WTC11 (cell line): ENCODE data around the gene WNK2. TPM values are rescaled to one million over a fixed set of nuclear protein-coding genes. Genes with fewer than 3 reads are reported as not detected.

Experiments
- ATAC-seq: fragments of 200-7000 bp; cut with Tn5 transposase; 2 replicates; pipeline ENCODE4 v1.10.0; 2021; ENCODE audit warnings: mild to moderate bottlenecking, moderate library complexity
- CTCF ChIA-PET: fragments of 300-600 bp; sonication (Branson Sonifier 250); formaldehyde crosslinking; loops from one replicate; lab custom pipeline; 2021; ENCODE audit warnings: antibody characterized with exemption; lab: Charles Lee
- POLR2A ChIA-PET: fragments of 350-600 bp; sonication (Branson Sonifier 250); formaldehyde crosslinking; loops from one replicate; lab custom pipeline; 2021; ENCODE audit warnings: antibody characterized with exemption; lab: Charles Lee
- DNase-seq: peaks from one replicate; pipeline ENCODE4 v3.0.0; 2021; ENCODE audit warnings: low spot score
- H3K27ac Mint-ChIP-seq: 2 replicates; pipeline ENCODE4 v1.8.0; 2021; ENCODE audit warnings: mixed read lengths
- H3K27me3 Mint-ChIP-seq: 2 replicates; pipeline ENCODE4 v1.8.0; 2021; ENCODE audit warnings: low read depth, mild to moderate bottlenecking, moderate library complexity, mixed read lengths
- H3K36me3 Mint-ChIP-seq: 2 replicates; pipeline ENCODE4 v1.8.0; 2021; ENCODE audit warnings: mixed read lengths
- H3K4me1 Mint-ChIP-seq: 2 replicates; pipeline ENCODE4 v1.8.0; 2022; ENCODE audit warnings: mixed read lengths
- H3K4me3 Mint-ChIP-seq: 2 replicates; pipeline ENCODE4 v1.8.0; 2021; ENCODE audit warnings: mild to moderate bottlenecking, moderate library complexity, mixed read lengths
- H3K9me3 Mint-ChIP-seq: 2 replicates; pipeline ENCODE4 v1.8.0; 2021; ENCODE audit warnings: mixed read lengths
- CREM ChIP-seq: sonication (generic); formaldehyde crosslinking; IDR thresholded peaks from 2 replicates; pipeline ENCODE4 v1.8.1; 2022; ENCODE audit warnings: mild to moderate bottlenecking, missing genetic modification reagents, moderate library complexity
- ETV6 ChIP-seq: sonication (generic); formaldehyde crosslinking; IDR thresholded peaks from 2 replicates; pipeline ENCODE4 v1.8.1; 2022; ENCODE audit warnings: mild to moderate bottlenecking, missing genetic modification reagents
- FOXJ3 ChIP-seq: sonication (generic); formaldehyde crosslinking; IDR thresholded peaks from 2 replicates; pipeline ENCODE4 v1.9.0; 2021; ENCODE audit warnings: missing genetic modification reagents, mild to moderate bottlenecking, borderline replicate concordance
- FOXP1 ChIP-seq: sonication (generic); formaldehyde crosslinking; IDR thresholded peaks from 2 replicates; pipeline ENCODE4 v1.8.0; 2022; ENCODE audit warnings: missing genetic modification reagents, mild to moderate bottlenecking, moderate library complexity, borderline replicate concordance
- KAT7 ChIP-seq: sonication (generic); formaldehyde crosslinking; IDR thresholded peaks from 2 replicates; pipeline ENCODE4 v1.8.1; 2023; ENCODE audit warnings: missing genetic modification reagents, mild to moderate bottlenecking, borderline replicate concordance
- NFATC4 ChIP-seq: fragments of 250-450 bp; sonication (Bioruptor Pico); IDR thresholded peaks from 2 replicates; pipeline ENCODE4 v1.9.0; 2021; ENCODE audit warnings: mild to moderate bottlenecking
- NR2C2 ChIP-seq: sonication (generic); formaldehyde crosslinking; IDR thresholded peaks from 2 replicates; pipeline ENCODE4 v1.8.0; 2022; ENCODE audit warnings: mild to moderate bottlenecking, missing genetic modification reagents
- NR3C1 ChIP-seq: sonication (generic); formaldehyde crosslinking; conservative IDR thresholded peaks from 2 replicates; pipeline ENCODE4 v1.8.1; 2023; ENCODE audit warnings: low read depth, mild to moderate bottlenecking, missing genetic modification reagents
- RELA ChIP-seq: sonication (generic); formaldehyde crosslinking; IDR thresholded peaks from 2 replicates; pipeline ENCODE4 v1.8.1; 2022; ENCODE audit warnings: missing genetic modification reagents, mild to moderate bottlenecking, borderline replicate concordance
- TEAD1 ChIP-seq: sonication (generic); formaldehyde crosslinking; IDR thresholded peaks from 2 replicates; pipeline ENCODE4 v1.8.0; 2022; ENCODE audit warnings: mild to moderate bottlenecking, missing genetic modification reagents
- ZNF121 ChIP-seq: sonication (generic); formaldehyde crosslinking; IDR thresholded peaks from 2 replicates; pipeline ENCODE4 v1.8.0; 2023; ENCODE audit warnings: missing genetic modification reagents
- ZNF671 ChIP-seq: fragments of 250-450 bp; sonication (Bioruptor Pico); IDR thresholded peaks from 2 replicates; pipeline ENCODE4 v1.8.0; 2021; ENCODE audit warnings: mild to moderate bottlenecking
- total RNA-seq: library from RNA; stranded (reverse); gene quantifications from 3 replicates; pipeline ENCODE4 v1.2.3, GENCODE V29; 2021
- TF ChIP-seq, protein P1 (sequence below): fragments of 250-450 bp; sonication (Bioruptor Pico); IDR thresholded peaks from 2 replicates; pipeline ENCODE4 v1.8.0; 2021; ENCODE audit warnings: mild to moderate bottlenecking
- TF ChIP-seq, protein P2 (sequence below): sonication (generic); formaldehyde crosslinking; conservative IDR thresholded peaks from 2 replicates; pipeline ENCODE4 v1.8.1; 2023; ENCODE audit warnings: mild to moderate bottlenecking, low read depth, missing genetic modification reagents, moderate library complexity
- TF ChIP-seq, protein P3 (sequence below): sonication (generic); formaldehyde crosslinking; IDR thresholded peaks from 2 replicates; pipeline ENCODE4 v1.8.0; 2022; ENCODE audit warnings: mild to moderate bottlenecking, missing genetic modification reagents
- TF ChIP-seq, protein P4 (sequence below): sonication (generic); formaldehyde crosslinking; IDR thresholded peaks from 2 replicates; pipeline ENCODE4 v1.8.1; 2023; ENCODE audit warnings: mild to moderate bottlenecking, missing genetic modification reagents, moderate library complexity
- TF ChIP-seq, protein P5 (sequence below): sonication (generic); formaldehyde crosslinking; IDR thresholded peaks from 2 replicates; pipeline ENCODE4 v1.8.0; 2023; ENCODE audit warnings: mild to moderate bottlenecking, missing genetic modification reagents
- TF ChIP-seq, protein P6 (sequence below): sonication (generic); formaldehyde crosslinking; IDR thresholded peaks from 2 replicates; pipeline ENCODE4 v1.8.1; 2022; ENCODE audit warnings: mild to moderate bottlenecking, moderate library complexity, missing genetic modification reagents
- TF ChIP-seq, protein P7 (sequence below): fragments of 250-450 bp; sonication (Bioruptor Pico); IDR thresholded peaks from 2 replicates; pipeline ENCODE4 v1.9.0; 2021; ENCODE audit warnings: mild to moderate bottlenecking
- TF ChIP-seq, protein P8 (sequence below): sonication (generic); formaldehyde crosslinking; IDR thresholded peaks from 2 replicates; pipeline ENCODE4 v1.8.1; 2023; ENCODE audit warnings: mild to moderate bottlenecking, missing genetic modification reagents, moderate library complexity

Gene WNK2
- total RNA-seq, 1 experiment from 2014 or later = 120 TPM

DNA sequence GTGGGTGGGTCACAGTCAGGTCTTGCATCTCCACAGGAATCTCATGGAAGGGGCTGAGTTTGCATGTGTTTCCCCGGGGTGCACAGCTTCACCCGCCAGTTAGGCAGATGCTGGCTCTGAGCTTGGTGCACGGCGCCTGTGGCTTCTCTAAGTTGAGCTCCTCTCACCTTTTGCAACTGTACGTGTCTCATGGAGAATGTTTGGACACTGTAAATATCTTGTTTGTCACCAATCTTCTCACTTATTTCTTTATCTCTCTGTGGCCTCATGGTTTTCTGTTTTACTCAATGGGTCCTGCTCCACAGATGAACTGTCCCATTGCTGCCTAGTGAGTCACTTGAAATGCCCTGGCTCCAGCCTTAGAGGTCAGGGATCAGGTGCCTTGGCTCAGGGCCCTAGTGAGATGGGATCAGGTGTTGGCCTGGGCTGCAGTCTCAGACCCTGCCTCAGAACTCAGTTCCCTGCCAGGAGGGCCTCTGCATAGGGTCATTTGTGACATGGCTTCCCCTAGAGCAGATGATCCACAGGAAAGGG lies 61.6 kb downstream of the WNK2 start (continued):
- TF ChIP-seq NR3C1 (CRISPR knock-in tag) = no peak
- TF ChIP-seq NFATC4 (CRISPR knock-in tag) = no peak
- no peak for TF ChIP-seq FOXJ3
- no peak for TF ChIP-seq ZNF121
- no peak for TF ChIP-seq RELA (CRISPR knock-in tag)
- no peak for TF ChIP-seq ETV6 (CRISPR knock-in tag)
- TF ChIP-seq, protein P1, sequence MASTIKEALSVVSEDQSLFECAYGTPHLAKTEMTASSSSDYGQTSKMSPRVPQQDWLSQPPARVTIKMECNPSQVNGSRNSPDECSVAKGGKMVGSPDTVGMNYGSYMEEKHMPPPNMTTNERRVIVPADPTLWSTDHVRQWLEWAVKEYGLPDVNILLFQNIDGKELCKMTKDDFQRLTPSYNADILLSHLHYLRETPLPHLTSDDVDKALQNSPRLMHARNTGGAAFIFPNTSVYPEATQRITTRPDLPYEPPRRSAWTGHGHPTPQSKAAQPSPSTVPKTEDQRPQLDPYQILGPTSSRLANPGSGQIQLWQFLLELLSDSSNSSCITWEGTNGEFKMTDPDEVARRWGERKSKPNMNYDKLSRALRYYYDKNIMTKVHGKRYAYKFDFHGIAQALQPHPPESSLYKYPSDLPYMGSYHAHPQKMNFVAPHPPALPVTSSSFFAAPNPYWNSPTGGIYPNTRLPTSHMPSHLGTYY (CRISPR knock-in tag) = no peak

DNA sequence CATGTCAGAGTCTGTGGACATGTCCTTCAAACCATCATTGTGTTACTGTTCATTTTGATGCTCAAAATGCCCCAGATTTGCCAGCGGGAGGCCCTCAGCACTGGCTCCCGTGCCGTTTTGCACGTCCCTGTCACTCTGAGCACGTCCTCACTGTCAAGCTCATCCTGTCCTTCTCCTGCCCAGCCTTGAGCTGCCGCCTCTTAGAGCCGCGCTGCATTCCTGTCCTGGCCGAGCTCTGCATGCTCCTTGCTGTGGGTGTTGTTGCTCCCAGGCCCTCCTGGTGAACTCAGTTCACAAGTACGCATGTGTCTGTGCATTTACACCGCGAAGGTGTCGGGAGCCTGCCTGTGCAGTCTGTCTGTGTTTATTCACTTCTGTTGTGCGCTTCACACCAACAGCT lies 62.2 kb downstream of the WNK2 start:
- H3K9me3 Mint-ChIP-seq = no peaks in the 10 kb centered on the region
- H3K4me3 Mint-ChIP-seq = no peak overlapping the region
- no peaks in the 10 kb centered on the region for H3K27me3 Mint-ChIP-seq
- peaks cover 12% of the 10 kb centered on the region; the same call in 1 of the 2 replicates for H3K36me3 Mint-ChIP-seq
- no peak for DNase-seq
- ChIA-PET POLR2A (no interaction called here), CTCF (no interaction called here)
- peak overlapping the region; percentile 30; the same call in 1 of the 2 replicates for H3K27ac Mint-ChIP-seq
- no peak for ATAC-seq
- H3K4me1 Mint-ChIP-seq = peaks cover 18% of the 10 kb centered on the region
- TF ChIP-seq FOXP1 (CRISPR knock-in tag) (no peak), KAT7 (CRISPR knock-in tag) (no peak), NR2C2 (CRISPR knock-in tag) (no peak), CREM (no peak), ZNF671 (no peak), ETV6 (CRISPR knock-in tag) (no peak), TEAD1 (CRISPR knock-in tag) (no peak)
- TF ChIP-seq, protein P2, sequence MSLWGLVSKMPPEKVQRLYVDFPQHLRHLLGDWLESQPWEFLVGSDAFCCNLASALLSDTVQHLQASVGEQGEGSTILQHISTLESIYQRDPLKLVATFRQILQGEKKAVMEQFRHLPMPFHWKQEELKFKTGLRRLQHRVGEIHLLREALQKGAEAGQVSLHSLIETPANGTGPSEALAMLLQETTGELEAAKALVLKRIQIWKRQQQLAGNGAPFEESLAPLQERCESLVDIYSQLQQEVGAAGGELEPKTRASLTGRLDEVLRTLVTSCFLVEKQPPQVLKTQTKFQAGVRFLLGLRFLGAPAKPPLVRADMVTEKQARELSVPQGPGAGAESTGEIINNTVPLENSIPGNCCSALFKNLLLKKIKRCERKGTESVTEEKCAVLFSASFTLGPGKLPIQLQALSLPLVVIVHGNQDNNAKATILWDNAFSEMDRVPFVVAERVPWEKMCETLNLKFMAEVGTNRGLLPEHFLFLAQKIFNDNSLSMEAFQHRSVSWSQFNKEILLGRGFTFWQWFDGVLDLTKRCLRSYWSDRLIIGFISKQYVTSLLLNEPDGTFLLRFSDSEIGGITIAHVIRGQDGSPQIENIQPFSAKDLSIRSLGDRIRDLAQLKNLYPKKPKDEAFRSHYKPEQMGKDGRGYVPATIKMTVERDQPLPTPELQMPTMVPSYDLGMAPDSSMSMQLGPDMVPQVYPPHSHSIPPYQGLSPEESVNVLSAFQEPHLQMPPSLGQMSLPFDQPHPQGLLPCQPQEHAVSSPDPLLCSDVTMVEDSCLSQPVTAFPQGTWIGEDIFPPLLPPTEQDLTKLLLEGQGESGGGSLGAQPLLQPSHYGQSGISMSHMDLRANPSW = no peak
- TF ChIP-seq, protein P3, sequence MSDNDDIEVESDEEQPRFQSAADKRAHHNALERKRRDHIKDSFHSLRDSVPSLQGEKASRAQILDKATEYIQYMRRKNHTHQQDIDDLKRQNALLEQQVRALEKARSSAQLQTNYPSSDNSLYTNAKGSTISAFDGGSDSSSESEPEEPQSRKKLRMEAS (CRISPR knock-in tag) = no peak
- TF ChIP-seq, protein P4, sequence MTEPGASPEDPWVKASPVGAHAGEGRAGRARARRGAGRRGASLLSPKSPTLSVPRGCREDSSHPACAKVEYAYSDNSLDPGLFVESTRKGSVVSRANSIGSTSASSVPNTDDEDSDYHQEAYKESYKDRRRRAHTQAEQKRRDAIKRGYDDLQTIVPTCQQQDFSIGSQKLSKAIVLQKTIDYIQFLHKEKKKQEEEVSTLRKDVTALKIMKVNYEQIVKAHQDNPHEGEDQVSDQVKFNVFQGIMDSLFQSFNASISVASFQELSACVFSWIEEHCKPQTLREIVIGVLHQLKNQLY (CRISPR knock-in tag) = no peak
- TF ChIP-seq, protein P5, sequence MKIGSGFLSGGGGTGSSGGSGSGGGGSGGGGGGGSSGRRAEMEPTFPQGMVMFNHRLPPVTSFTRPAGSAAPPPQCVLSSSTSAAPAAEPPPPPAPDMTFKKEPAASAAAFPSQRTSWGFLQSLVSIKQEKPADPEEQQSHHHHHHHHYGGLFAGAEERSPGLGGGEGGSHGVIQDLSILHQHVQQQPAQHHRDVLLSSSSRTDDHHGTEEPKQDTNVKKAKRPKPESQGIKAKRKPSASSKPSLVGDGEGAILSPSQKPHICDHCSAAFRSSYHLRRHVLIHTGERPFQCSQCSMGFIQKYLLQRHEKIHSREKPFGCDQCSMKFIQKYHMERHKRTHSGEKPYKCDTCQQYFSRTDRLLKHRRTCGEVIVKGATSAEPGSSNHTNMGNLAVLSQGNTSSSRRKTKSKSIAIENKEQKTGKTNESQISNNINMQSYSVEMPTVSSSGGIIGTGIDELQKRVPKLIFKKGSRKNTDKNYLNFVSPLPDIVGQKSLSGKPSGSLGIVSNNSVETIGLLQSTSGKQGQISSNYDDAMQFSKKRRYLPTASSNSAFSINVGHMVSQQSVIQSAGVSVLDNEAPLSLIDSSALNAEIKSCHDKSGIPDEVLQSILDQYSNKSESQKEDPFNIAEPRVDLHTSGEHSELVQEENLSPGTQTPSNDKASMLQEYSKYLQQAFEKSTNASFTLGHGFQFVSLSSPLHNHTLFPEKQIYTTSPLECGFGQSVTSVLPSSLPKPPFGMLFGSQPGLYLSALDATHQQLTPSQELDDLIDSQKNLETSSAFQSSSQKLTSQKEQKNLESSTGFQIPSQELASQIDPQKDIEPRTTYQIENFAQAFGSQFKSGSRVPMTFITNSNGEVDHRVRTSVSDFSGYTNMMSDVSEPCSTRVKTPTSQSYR (CRISPR knock-in tag) = no peak
- TF ChIP-seq, protein P6, sequence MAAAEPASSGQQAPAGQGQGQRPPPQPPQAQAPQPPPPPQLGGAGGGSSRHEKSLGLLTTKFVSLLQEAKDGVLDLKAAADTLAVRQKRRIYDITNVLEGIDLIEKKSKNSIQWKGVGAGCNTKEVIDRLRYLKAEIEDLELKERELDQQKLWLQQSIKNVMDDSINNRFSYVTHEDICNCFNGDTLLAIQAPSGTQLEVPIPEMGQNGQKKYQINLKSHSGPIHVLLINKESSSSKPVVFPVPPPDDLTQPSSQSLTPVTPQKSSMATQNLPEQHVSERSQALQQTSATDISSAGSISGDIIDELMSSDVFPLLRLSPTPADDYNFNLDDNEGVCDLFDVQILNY = no peak
- TF ChIP-seq, protein P7, sequence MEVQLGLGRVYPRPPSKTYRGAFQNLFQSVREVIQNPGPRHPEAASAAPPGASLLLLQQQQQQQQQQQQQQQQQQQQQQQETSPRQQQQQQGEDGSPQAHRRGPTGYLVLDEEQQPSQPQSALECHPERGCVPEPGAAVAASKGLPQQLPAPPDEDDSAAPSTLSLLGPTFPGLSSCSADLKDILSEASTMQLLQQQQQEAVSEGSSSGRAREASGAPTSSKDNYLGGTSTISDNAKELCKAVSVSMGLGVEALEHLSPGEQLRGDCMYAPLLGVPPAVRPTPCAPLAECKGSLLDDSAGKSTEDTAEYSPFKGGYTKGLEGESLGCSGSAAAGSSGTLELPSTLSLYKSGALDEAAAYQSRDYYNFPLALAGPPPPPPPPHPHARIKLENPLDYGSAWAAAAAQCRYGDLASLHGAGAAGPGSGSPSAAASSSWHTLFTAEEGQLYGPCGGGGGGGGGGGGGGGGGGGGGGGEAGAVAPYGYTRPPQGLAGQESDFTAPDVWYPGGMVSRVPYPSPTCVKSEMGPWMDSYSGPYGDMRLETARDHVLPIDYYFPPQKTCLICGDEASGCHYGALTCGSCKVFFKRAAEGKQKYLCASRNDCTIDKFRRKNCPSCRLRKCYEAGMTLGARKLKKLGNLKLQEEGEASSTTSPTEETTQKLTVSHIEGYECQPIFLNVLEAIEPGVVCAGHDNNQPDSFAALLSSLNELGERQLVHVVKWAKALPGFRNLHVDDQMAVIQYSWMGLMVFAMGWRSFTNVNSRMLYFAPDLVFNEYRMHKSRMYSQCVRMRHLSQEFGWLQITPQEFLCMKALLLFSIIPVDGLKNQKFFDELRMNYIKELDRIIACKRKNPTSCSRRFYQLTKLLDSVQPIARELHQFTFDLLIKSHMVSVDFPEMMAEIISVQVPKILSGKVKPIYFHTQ (CRISPR knock-in tag) = no peak
- TF ChIP-seq, protein P8, sequence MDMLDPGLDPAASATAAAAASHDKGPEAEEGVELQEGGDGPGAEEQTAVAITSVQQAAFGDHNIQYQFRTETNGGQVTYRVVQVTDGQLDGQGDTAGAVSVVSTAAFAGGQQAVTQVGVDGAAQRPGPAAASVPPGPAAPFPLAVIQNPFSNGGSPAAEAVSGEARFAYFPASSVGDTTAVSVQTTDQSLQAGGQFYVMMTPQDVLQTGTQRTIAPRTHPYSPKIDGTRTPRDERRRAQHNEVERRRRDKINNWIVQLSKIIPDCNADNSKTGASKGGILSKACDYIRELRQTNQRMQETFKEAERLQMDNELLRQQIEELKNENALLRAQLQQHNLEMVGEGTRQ (CRISPR knock-in tag) = no peak
